Fibroblast of villous mesenchyme (primary cell): ENCODE data around the gene ZNF575. TPM values are rescaled to one million over a fixed set of nuclear protein-coding genes. Genes with fewer than 3 reads are reported as not detected.

Source experiments
- DNase-seq: peaks from one replicate; pipeline ENCODE4 v3.0.0-alpha.2; 2010; ENCODE audit warnings: low read depth
- H3K4me3 ChIP-seq: 2 replicates; pipeline ENCODE4 v1.5.1; 2011; ENCODE audit warnings: low read depth, mild to moderate bottlenecking, low read length
- total RNA-seq: library from RNA; depleted of rRNA; stranded (reverse); fragments of >200 nt; gene quantifications from 2 replicates; pipeline ENCODE4 v1.2.3, GENCODE V29; 2012
- TF ChIP-seq, protein P1 (sequence below): IDR thresholded peaks from 2 replicates; pipeline ENCODE4 v1.5.1; 2012; ENCODE audit warnings: low read depth, mild to moderate bottlenecking, low read length; ENCODE audit not compliant: insufficient read depth

The ZNF575 gene
- total RNA-seq, 1 donor: under 0.01 TPM

- TF ChIP-seq, protein P1, sequence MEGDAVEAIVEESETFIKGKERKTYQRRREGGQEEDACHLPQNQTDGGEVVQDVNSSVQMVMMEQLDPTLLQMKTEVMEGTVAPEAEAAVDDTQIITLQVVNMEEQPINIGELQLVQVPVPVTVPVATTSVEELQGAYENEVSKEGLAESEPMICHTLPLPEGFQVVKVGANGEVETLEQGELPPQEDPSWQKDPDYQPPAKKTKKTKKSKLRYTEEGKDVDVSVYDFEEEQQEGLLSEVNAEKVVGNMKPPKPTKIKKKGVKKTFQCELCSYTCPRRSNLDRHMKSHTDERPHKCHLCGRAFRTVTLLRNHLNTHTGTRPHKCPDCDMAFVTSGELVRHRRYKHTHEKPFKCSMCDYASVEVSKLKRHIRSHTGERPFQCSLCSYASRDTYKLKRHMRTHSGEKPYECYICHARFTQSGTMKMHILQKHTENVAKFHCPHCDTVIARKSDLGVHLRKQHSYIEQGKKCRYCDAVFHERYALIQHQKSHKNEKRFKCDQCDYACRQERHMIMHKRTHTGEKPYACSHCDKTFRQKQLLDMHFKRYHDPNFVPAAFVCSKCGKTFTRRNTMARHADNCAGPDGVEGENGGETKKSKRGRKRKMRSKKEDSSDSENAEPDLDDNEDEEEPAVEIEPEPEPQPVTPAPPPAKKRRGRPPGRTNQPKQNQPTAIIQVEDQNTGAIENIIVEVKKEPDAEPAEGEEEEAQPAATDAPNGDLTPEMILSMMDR: no peak
- no peak for DNase-seq
- no peak overlapping the region for H3K4me3 ChIP-seq
Observed at GRCh38 chr19:43581467-43581866, 48.5 kb downstream of the ZNF575 start.

GRCh38 chr19:43582495-43582894 lies 49.5 kb downstream of the ZNF575 start:
- no peak overlapping the region for H3K4me3 ChIP-seq

DNA sequence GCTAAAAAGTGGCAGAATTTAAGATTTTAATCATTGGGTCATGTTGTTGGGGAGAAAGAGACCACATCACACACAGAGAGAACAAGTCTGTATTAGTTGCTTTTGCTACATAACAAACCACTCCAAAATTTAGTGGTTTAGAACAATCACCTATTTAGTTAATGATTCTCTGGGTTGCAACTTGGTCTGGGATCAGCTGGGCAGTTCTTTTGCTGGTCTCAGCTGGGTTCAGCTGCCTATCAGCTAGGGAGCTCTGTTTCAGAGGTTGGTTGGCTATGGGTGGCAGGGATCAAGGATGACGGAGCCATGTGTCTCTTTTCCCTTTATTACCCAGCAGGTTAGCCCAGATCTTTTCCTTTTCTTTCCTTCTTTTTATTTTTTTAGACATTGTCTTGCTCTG lies 51.5 kb downstream of the ZNF575 start:
- TF ChIP-seq, protein P1: no peak
- H3K4me3 ChIP-seq: no peak overlapping the region
- DNase-seq: no peak

More at GRCh38 chr19:43582495-43582894, 49.5 kb downstream of the ZNF575 start:
- no peak for DNase-seq
- TF ChIP-seq, protein P1: no peak

Other genes starting within 250 kb of the ZNF575 start
- 0.32 and 0.86 TPM in 2 replicates for gene CD177, start 179.5 kb upstream of the ZNF575 start, total RNA-seq
- not detected in 2 replicates for gene TEX101, start 118.3 kb upstream of the ZNF575 start, total RNA-seq
- gene LYPD3, start 67.6 kb upstream of the ZNF575 start, total RNA-seq: 0.43 TPM in 1 of 2 replicates, not detected in the other
- 8.7 and 13.4 TPM in 2 replicates for gene PHLDB3, start 28.4 kb upstream of the ZNF575 start, total RNA-seq
- gene ETHE1, start 6.0 kb upstream of the ZNF575 start, total RNA-seq: 113 and 121 TPM in 2 replicates
- 22.9 and 28.9 TPM in 2 replicates for gene XRCC1, start 42.3 kb downstream of the ZNF575 start, total RNA-seq
- gene PINLYP, start 42.6 kb downstream of the ZNF575 start, total RNA-seq: 3.5 TPM in 2 replicates
- 27.7 and 35.4 TPM in 2 replicates for gene IRGQ, start 62.9 kb downstream of the ZNF575 start, total RNA-seq
- 9.0 and 9.9 TPM in 2 replicates for gene ZNF576, start 63.4 kb downstream of the ZNF575 start, total RNA-seq
- under 0.01 TPM in 2 replicates for gene SRRM5, start 78.9 kb downstream of the ZNF575 start, total RNA-seq
- gene ZNF428, start 86.4 kb downstream of the ZNF575 start, total RNA-seq: 25.0 and 31.9 TPM in 2 replicates
- 7.7 and 22.0 TPM in 2 replicates for gene CADM4, start 106.7 kb downstream of the ZNF575 start, total RNA-seq
- 56.6 and 76.3 TPM in 2 replicates for gene PLAUR, start 137.0 kb downstream of the ZNF575 start, total RNA-seq
- not detected in 2 replicates for gene IRGC, start 182.9 kb downstream of the ZNF575 start, total RNA-seq
- gene SMG9, start 221.8 kb downstream of the ZNF575 start, total RNA-seq: 13.0 and 14.5 TPM in 2 replicates
- 0.43 TPM in 1 of 2 replicates, not detected in the other for gene KCNN4, start 247.8 kb downstream of the ZNF575 start, total RNA-seq